Transverse colon (tissue), 4 donors: ENCODE measurements around the gene PPP1CA. TPM values are rescaled to one million over a fixed set of nuclear protein-coding genes. Genes with fewer than 3 reads are reported as not detected.
A peak's percentile ranks its signal among the peaks of the same experiment; 100 is the strongest.

Source experiments
- DNase-seq: peaks from one replicate; pipeline ENCODE4 v3.0.0-alpha.2; 2019
- H3K27ac ChIP-seq, 4 donors: fragments of 200-600 bp; sonication (generic); 2 replicates each; pipeline ENCODE4 v1.5.1; 2016 to 2018; ENCODE audit warnings: inconsistent platforms in 4 of 4
- H3K27me3 ChIP-seq: fragments of 200-600 bp; sonication (generic); 2 replicates; pipeline ENCODE4 v1.5.1; 2017; ENCODE audit warnings: inconsistent platforms
- H3K36me3 ChIP-seq, 4 donors: fragments of 200-600 bp; sonication (generic); 2 replicates each; pipeline ENCODE4 v1.5.1; 2017 to 2019; ENCODE audit warnings: inconsistent platforms in 4 of 4
- H3K4me1 ChIP-seq, 4 donors: fragments of 200-600 bp; sonication (generic); 2 replicates each; pipeline ENCODE4 v1.5.1; 2017 to 2020; ENCODE audit warnings: inconsistent platforms in 4 of 4
- H3K4me3 ChIP-seq, 4 donors: fragments of 200-600 bp; sonication (generic); 1 replicate in 1 of 4; 2 replicates in 3 of 4; pipeline versions ENCODE4 v1.5.1 to v1.6.1; 2017 to 2019; ENCODE audit warnings: inconsistent platforms in 4 of 4
- H3K9me3 ChIP-seq, 2 donors: fragments of 200-600 bp; sonication (generic); 2 replicates each; pipeline ENCODE4 v1.5.1; 2017 to 2019; ENCODE audit warnings: inconsistent platforms in 2 of 2
- CTCF ChIP-seq, 5 experiments: fragments of 200-600 bp in 3 of 5; fragments of 450-650 bp in 2 of 5; sonication (generic) in 3 of 5; IDR thresholded peaks; 1 replicate in 2 of 5; 2 replicates in 3 of 5; pipeline ENCODE4 v1.5.1; 2016 to 2017; ENCODE audit warnings: antibody characterized with exemption in 5 of 5, inconsistent platforms in 3 of 5, mild to moderate bottlenecking in 2 of 5, moderate library complexity in 1 of 5
- EP300 ChIP-seq: sonication (generic); formaldehyde crosslinking; IDR thresholded peaks from one replicate; pipeline ENCODE4 v1.6.1; 2017; ENCODE audit warnings: antibody characterized with exemption, low read depth
- POLR2A ChIP-seq: fragments of 450-650 bp; IDR thresholded peaks from one replicate; pipeline ENCODE4 v1.6.1; 2016; ENCODE audit warnings: antibody characterized with exemption, mild to moderate bottlenecking, moderate library complexity
- POLR2AphosphoS5 ChIP-seq, 3 donors: sonication (generic); formaldehyde crosslinking; IDR thresholded peaks; one replicate each; pipeline ENCODE4 v1.6.1; 2016; ENCODE audit warnings: antibody characterized with exemption in 3 of 3
- WGBS, 2 donors: methylation state at CpG; one replicate each; pipeline ENCODE4 v1.1.5; 2018; ENCODE audit warnings: low coverage in 1 of 2; 5-methylcytosine and 5-hydroxymethylcytosine counted together
- in situ Hi-C, 4 donors: fragments of 200-750 bp; cut with MboI; loops; one replicate each; pipeline versions ENCODE4 v1.15.0 to v1.15.1; 2017; ENCODE audit warnings: low sequenced_read_pairs in 3 of 4, low pct_ligation_motif_present in 1 of 4, low pct_unique_long_range_greater_than_20kb in 1 of 4
- intact Hi-C: fragments of 100-400 bp; cut with DNase I; formaldehyde crosslinking; loops from one replicate; pipeline ENCODE4 v1.15.1; 2023; ENCODE audit warnings: low total_unique reads
- total RNA-seq, 4 donors: library from RNA; depleted of rRNA; stranded (reverse); fragments of >200 nt; gene quantifications; one replicate each; pipeline ENCODE4 v1.1.0, GENCODE V29; 2016

The PPP1CA gene
- total RNA-seq, 4 donors from 2014 or later = 83.0 to 251 (median 163) TPM

DNA sequence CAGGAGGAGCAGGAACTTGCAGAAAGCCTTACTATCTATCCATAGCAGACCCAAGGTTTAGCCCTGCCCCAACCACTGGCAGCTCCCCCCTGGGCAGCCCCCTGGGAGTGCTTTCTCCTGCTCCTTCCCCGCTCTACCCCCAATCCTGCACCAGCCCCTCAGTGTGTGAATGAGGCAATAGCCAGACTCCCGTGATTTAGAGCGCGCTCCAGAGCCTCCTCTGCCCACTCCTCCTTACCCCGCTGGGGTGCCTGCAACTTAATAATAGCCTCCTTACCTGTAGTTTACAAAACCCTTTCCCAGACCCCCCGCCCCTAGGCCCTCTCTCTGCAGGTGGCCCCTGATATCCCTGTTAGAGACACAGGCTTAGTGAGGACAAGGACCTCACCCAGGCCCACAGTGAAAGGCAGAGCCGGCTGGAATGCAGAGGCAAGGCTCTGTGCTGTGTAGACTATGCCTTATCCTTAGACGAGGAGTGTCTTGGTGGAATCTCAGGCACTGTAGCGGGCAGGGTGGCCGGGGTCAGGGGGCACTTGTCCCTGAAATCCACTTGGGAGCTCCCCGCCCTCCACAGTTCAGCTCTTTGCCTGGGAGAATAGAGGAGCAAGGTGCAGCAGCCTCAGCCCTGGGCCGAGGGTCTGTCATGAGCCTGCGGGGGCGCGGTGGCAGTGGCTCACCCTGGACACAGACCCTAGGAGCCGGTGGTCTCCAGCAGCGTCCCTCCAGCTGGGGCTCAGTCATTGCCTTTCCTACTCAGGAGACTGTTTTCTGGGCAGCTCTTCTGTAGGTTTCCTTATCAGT lies 9.5 kb upstream of the PPP1CA start:
- Histone ChIP-seq H3K9me3 (no peaks in the 10 kb centered on the region), H3K4me1 (peaks cover 0 to 26% (median 17%) of the 10 kb centered on the region in 4 donors), H3K27ac (no peak overlapping the region), H3K4me3 (no peak overlapping the region), H3K36me3 (no peaks in the 10 kb centered on the region), H3K27me3 (peaks cover 38% of the 10 kb centered on the region)
- TF ChIP-seq CTCF (IDR thresholded peaks at IDR 0.05) (no peak), POLR2A (no peak), POLR2AphosphoS5 (IDR thresholded peaks at IDR 0.05) (no peak), EP300 (no peak)
- 78% methylated on average over 17 of the region's 17 CpGs; no CpG with 5 or more reads in 1 of the 2 donors for WGBS, 2 donors
- DNase-seq = no peak
- intact Hi-C loops (no loop called here), in situ Hi-C loops (no loop called here)

GRCh38 chr11:67410369-67410831 lies 8.7 kb upstream of the PPP1CA start:
- peaks cover 0 to 20% (median 11%) of the 10 kb centered on the region in 4 donors for H3K4me1 ChIP-seq
- intact Hi-C loops = no loop called here
- H3K36me3 ChIP-seq = no peaks in the 10 kb centered on the region
- TF ChIP-seq POLR2A (no peak), EP300 (no peak), CTCF (IDR thresholded peaks at IDR 0.05) (no peak), POLR2AphosphoS5 (IDR thresholded peaks at IDR 0.05) (no peak)
- no peak for DNase-seq
- in situ Hi-C loops = no loop called here
- H3K9me3 ChIP-seq = no peaks in the 10 kb centered on the region
- H3K27ac ChIP-seq = peak overlapping the region in 1 of 4 donors; percentile 77
- no peak overlapping the region for H3K4me3 ChIP-seq
- H3K27me3 ChIP-seq = peaks cover 38% of the 10 kb centered on the region
- WGBS, 2 donors = 62% methylated on average over 15 of the region's 15 CpGs; no CpG with 5 or more reads in 1 of the 2 donors

DNA sequence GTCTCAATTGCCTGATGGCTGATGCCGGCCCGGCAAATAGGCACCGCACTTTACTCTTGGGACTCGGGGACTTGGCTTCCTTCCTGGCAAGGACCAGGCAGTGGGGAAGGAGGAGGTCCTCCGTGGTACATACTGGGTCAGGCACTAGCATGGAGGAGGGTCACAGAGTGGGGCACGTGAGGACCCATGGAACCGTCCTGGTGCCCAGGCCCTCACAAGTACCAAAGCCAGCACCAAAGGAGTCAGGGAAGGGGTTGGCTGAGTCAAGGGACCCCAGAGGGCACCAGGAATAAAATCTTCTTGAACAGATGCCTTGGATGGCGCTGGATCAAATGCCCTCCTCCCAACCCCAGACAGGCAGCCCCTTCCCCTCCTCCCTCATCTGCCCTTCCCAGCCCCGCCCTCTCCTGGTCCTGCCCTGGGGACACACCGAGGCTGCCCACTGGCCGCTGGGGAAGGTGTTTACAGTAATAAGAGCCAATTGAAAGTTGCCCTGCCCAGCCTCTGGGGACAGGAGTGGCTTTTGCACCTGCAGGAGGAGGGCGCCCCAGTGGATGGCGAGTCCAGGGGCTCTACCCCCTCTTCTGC lies 8.2 kb upstream of the PPP1CA start:
- H3K4me1 ChIP-seq = peaks cover 0 to 15% (median 5%) of the 10 kb centered on the region in 4 donors
- H3K36me3 ChIP-seq = no peaks in the 10 kb centered on the region
- intact Hi-C loops (no loop called here), in situ Hi-C loops (no loop called here)
- peak; percentile 80 for DNase-seq
- H3K9me3 ChIP-seq = no peaks in the 10 kb centered on the region
- no peak for TF ChIP-seq POLR2AphosphoS5 (IDR thresholded peaks at IDR 0.05)
- 28% methylated on average over 12 of the region's 13 CpGs; no CpG with 5 or more reads in 1 of the 2 donors for WGBS, 2 donors
- H3K27ac ChIP-seq = peak overlapping the region; percentile 61 to 77 (median 68)
- H3K4me3 ChIP-seq = peak overlapping the region in 2 of 4 donors; percentile 9 to 18
- H3K27me3 ChIP-seq = peaks cover 32% of the 10 kb centered on the region

GRCh38 chr11:67409261-67409666 lies 7.6 kb upstream of the PPP1CA start:
- peaks cover 26% of the 10 kb centered on the region for H3K27me3 ChIP-seq
- peak in 1 of 3 donors; percentile 36 for TF ChIP-seq POLR2AphosphoS5 (IDR thresholded peaks at IDR 0.05)
- no peak for TF ChIP-seq CTCF (IDR thresholded peaks at IDR 0.05)
- peaks cover 0 to 12% (median 3%) of the 10 kb centered on the region in 4 donors for H3K4me1 ChIP-seq
- H3K36me3 ChIP-seq = no peaks in the 10 kb centered on the region
- intact Hi-C loops (no loop called here), in situ Hi-C loops (no loop called here)
- H3K9me3 ChIP-seq = no peaks in the 10 kb centered on the region
- H3K4me3 ChIP-seq = peak overlapping the region in 2 of 4 donors; percentile 9 to 18
- peak; percentile 77 for DNase-seq
- H3K27ac ChIP-seq = peak overlapping the region; percentile 61 to 77 (median 68)
- whole genome bisulfite sequencing, 2 donors = 71% methylated on average over 24 of the region's 24 CpGs; no CpG with 5 or more reads in 1 of the 2 donors
